Posterior cingulate gyrus (tissue), 11 donors: ENCODE measurements around the gene HSPB8.

Experiments used
- DNase-seq, 10 donors: peaks; one replicate each; pipeline versions ENCODE4 v3.0.0 to v3.0.0-alpha.2; 2020 to 2021; ENCODE audit warnings: mixed read lengths in 3 of 10
- intact Hi-C: fragments of 100-400 bp; cut with DNase I; formaldehyde crosslinking; loops from one replicate; pipeline ENCODE4 v1.15.1; 2023

The HSPB8 gene

GRCh38 chr12:119168721-119169120 is 10.0 kb upstream of the HSPB8 start:
- intact Hi-C loops: no loop called here
- DNase-seq: no peak

DNA sequence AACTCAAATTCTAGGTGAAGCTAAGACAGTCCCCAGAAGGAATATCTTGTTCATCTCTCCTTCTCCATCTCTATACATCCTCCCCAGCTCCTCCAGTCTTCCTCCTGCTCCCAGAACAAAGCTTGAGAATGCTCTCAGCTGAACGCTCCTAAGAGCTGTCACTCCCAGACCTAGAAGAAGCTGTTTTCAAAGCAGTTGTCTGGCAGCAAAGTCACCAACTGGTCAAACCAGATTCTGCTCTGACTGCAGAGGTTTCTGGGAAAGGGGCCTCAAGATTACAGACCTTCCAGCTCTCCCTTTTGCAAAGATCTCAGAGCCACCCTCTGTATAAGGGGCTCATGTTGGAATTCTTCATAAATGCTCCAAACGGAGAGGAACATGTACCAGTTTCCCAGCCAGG is 9.6 kb upstream of the HSPB8 start:
- DNase-seq: no peak
- intact Hi-C loops: no loop called here

DNA sequence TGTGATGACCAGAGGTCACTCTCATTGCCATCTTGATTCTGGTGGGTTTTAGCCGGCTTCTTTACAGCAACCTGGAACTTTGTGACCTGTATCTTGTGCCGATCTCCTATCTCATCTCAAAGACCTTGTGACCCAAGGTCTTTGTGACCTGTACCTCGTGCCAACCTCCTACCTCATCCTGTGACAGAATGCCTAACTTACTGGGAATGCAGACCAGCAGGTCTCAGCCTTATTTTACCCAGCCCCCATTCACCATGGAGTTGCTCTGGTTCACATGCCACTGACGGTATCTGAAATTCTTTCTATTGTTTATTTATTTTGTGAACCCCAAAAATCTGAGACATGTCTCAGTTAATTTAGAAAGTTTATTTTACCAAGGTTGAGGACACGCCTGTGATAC is 7.4 kb upstream of the HSPB8 start:
- DNase-seq: no peak
- intact Hi-C loops: no loop called here

- intact Hi-C loops: no loop called here
- no peak for DNase-seq
These were observed 6.9 kb upstream of the HSPB8 start for GRCh38 chr12:119171691-119172425.

DNA sequence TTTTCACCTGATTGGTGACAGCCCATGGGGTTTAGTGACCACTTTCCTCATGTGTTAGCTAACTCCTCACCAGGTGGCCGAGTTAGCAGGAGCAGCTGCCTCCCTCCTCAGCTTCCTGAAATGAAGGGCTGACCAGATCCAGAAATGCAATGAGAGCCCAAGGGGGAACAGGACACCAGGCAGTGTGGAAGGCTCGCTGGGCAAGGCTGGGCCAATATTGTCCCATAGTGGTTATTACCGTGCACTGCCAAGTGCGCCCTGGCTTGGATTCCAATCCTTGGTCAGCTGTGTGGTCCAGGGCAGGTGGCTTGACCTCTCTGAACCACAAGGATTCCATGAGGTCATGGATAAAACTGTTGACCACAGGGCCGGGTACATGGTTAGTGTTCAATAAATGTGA is 3.6 kb upstream of the HSPB8 start:
- intact Hi-C loops: no loop called here
- DNase-seq: no peak

- peak; percentile 37 to 97 (median 74) for DNase-seq
- intact Hi-C loops: no loop called here
These were observed 2.3 kb upstream of the HSPB8 start for GRCh38 chr12:119176267-119177055.

GRCh38 chr12:119177056-119177325 is 1.7 kb upstream of the HSPB8 start:
- intact Hi-C loops: no loop called here
- no peak for DNase-seq

GRCh38 chr12:119177724-119178380 is 879 bp upstream of the HSPB8 start:
- peak in 1 of 10 donors; percentile 58 for DNase-seq
- intact Hi-C loops: no loop called here

DNA sequence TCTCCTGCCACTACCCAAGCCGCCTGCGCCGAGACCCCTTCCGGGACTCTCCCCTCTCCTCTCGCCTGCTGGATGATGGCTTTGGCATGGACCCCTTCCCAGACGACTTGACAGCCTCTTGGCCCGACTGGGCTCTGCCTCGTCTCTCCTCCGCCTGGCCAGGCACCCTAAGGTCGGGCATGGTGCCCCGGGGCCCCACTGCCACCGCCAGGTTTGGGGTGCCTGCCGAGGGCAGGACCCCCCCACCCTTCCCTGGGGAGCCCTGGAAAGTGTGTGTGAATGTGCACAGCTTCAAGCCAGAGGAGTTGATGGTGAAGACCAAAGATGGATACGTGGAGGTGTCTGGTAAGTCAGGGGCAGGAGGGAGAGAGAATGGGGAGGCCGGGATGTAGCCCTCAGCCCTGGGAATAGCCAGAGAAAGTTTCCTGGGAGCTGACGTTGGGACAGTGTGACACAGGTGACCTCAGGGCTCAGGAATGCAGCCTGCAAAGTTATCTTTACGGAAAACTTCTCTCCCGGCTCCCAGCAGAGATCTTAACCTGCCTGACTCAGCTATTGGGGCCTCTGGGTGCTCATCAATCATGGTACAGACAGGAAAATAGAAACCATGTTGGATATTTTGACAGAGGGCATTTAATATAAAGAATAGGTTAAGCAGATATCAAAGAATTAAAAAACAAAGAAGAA is 747 bp downstream of the HSPB8 start:
- DNase-seq: peak in 1 of 10 donors; percentile 73
- intact Hi-C loops: no loop called here

GRCh38 chr12:119180380-119181040 is 1.8 kb downstream of the HSPB8 start:
- intact Hi-C loops: no loop called here
- DNase-seq: peak in 1 of 10 donors; percentile 72

GRCh38 chr12:119181202-119181601 is 2.5 kb downstream of the HSPB8 start:
- DNase-seq: no peak
- intact Hi-C loops: no loop called here

- no peak for DNase-seq
- intact Hi-C loops: no loop called here
These were observed 3.2 kb downstream of the HSPB8 start for GRCh38 chr12:119181944-119182343.

DNA sequence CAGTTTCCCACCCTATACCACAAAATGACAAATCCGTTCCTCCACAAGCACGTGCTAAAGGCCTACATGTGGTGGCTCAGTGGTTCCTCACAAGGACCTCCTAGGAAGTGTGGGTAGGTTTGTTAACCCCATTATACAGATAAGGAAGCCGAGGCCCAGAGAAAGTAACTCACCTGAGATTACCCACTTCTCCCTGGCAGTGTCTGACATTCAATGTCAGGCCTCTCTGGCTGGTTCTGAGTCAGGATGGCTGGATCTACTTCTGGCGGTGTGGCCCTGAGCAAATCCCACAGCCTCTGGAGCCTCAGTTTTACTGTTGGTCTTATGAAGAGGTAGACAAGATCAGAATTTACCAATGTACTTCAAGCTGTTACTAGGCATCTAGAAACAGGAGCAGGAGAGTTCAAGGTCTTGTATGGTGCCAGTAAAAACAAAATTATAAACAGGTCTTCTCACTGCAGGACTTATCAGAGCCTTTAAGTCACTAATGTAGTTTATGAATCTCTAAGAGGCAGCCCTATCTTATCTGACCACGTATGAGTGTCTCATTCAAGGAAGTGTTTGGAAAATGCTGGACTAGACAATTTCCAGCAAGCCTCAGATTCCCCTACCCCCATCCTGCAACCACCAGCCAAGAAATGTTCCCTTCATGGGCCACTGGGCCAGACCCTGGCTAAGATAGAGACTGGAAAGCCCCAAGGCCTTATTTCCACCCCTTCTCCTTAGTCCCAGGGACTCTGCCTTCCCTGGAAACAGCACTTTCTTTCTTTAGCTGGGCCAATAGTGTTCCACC is 4.2 kb downstream of the HSPB8 start:
- intact Hi-C loops: no loop called here
- DNase-seq: peak in 1 of 10 donors; percentile 27

DNA sequence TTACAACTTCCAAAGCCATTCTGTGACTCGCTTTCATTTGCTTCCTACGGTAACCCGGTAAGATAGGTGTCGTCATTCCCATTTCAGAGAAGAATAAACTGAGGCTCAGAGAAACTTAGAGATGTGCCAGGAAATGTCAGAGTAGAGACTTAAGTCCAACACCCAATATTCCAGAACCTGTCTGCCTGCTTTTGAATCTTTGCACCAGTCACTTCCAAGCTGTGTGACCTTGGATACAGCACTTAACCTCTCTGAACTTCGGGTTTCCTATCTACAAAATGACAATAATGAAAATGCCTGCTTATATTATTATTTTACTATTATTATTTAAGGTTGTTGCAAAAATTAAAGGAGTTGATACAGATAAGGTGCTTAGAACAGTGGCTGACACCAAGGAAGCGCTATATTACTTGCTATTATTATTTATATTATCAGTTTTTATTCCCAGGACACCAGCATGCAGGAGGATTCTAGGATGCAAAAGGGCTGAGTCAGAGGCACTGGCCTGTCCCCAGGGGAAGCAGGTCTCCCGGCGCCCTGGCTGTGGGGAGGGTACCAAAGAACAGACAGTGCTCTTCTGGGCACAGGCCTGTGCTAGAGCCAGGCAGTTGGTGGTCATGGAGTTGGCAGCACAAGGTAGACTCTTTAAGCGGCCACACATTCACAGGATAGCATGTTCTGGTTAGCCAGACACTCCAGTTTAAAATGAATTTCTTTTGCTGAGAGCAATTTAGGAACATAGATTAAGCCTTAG is 5.4 kb downstream of the HSPB8 start:
- peak in 3 of 10 donors; percentile 28 to 79 (median 42) for DNase-seq
- intact Hi-C loops: no loop called here

DNA sequence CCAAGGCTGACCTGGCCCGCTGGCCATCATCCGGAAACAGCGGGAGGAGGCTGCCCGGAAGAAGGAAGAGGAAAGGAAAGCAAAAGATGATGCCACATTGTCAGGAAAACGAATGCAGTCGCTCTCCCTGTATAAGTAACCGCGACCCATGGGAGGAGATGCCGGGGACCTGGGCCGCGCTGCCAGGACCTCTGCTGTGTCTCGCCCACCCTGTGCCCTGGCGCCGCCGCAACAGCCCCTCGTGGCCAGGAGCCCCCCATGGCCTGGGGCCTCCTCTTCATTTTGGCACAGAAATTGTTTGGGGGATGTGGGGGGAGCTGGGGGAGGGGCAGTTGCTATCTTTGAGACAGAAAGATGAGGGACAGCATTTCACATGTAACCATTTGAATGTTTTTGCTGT is 16.5 kb downstream of the HSPB8 start:
- intact Hi-C loops: no loop called here
- DNase-seq: no peak

DNA sequence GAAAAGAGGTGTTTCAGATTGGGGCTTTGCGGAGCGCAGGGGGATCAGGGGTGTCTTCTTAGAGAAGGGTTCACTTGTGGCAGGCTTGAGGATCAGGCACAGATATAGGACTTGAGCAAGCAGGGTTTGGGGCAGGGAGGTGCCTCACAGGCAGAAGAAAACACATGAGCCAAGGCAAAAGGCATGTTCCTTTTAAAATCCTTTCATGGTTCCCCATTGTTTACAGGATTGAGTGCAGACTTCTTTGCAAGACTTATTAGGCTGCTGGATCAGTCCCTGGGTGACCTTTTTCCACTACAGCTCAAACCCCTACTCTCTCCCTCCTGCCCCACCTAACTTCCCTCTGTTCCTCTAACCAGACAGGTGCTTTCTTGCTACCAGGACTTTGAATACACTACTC is 19.7 kb downstream of the HSPB8 start:
- intact Hi-C loops: no loop called here
- no peak for DNase-seq

- DNase-seq: no peak
- intact Hi-C loops: no loop called here
These were observed 21.9 kb downstream of the HSPB8 start for GRCh38 chr12:119200601-119201000.

- intact Hi-C loops: no loop called here
- no peak for DNase-seq
These were observed 23.2 kb downstream of the HSPB8 start for GRCh38 chr12:119201789-119202543.
